Loucy (cell line): ENCODE results near the gene APOD.
"Not testable (repeated sequence)": the region's sequence is repeated elsewhere in the genome, so short reads cannot be mapped to it uniquely, and the experiment has no call there.

Experiments
- H2AFZ ChIP-seq: fragments of 200-600 bp; sonication (generic); 2 replicates; pipeline ENCODE4 v1.6.0; 2016; ENCODE audit warnings: antibody characterized with exemption, mild to moderate bottlenecking, low read length, moderate library complexity
- H3F3A ChIP-seq: fragments of 200-600 bp; 2 replicates; pipeline ENCODE4 v1.6.0; 2016; ENCODE audit warnings: antibody characterized with exemption, low read depth, mild to moderate bottlenecking
- H3K27me3 ChIP-seq: fragments of 200-600 bp; sonication (generic); 2 replicates; pipeline ENCODE4 v1.6.1; 2014; ENCODE audit warnings: low read length, mild to moderate bottlenecking; ENCODE audit not compliant: insufficient read depth, poor library complexity, severe bottlenecking
- H3K36me3 ChIP-seq: fragments of 200-600 bp; sonication (generic); 2 replicates; pipeline ENCODE4 v1.6.1; 2016; ENCODE audit warnings: low read length; ENCODE audit not compliant: insufficient read depth
- H3K4me1 ChIP-seq: fragments of 200-600 bp; sonication (generic); 2 replicates; pipeline ENCODE4 v1.5.1; 2014; ENCODE audit warnings: low read length, mild to moderate bottlenecking; ENCODE audit not compliant: insufficient read depth, poor library complexity, severe bottlenecking
- H3K4me2 ChIP-seq: fragments of 200-600 bp; sonication (generic); 2 replicates; pipeline ENCODE4 v1.6.0; 2014; ENCODE audit warnings: antibody characterized with exemption, low read length, low read depth, mild to moderate bottlenecking; ENCODE audit not compliant: poor library complexity, severe bottlenecking
- H3K4me3 ChIP-seq: fragments of 200-600 bp; sonication (generic); 2 replicates; pipeline ENCODE4 v1.5.1; 2014; ENCODE audit warnings: low read length, mild to moderate bottlenecking, mixed read lengths; ENCODE audit not compliant: poor library complexity, severe bottlenecking
- H3K79me2 ChIP-seq: fragments of 200-600 bp; sonication (generic); 2 replicates; pipeline ENCODE4 v1.6.1; 2014; ENCODE audit warnings: low read length; ENCODE audit not compliant: insufficient read depth
- H3K9ac ChIP-seq: fragments of 200-600 bp; sonication (generic); 2 replicates; pipeline ENCODE4 v1.6.0; 2014; ENCODE audit warnings: mild to moderate bottlenecking, low read depth, low read length, moderate library complexity; ENCODE audit not compliant: poor library complexity, severe bottlenecking
- H3K9me2 ChIP-seq: fragments of 200-600 bp; sonication (generic); replicated peaks from 2 replicates; pipeline ENCODE4 v1.6.1; 2016; ENCODE audit warnings: low read depth, low read length, mixed read lengths
- H3K9me3 ChIP-seq: fragments of 200-600 bp; sonication (generic); 2 replicates; pipeline ENCODE4 v1.6.1; 2014; ENCODE audit warnings: mild to moderate bottlenecking, antibody characterized with exemption, low read length, low read depth; ENCODE audit not compliant: insufficient read depth
- H4K20me1 ChIP-seq: fragments of 200-600 bp; sonication (generic); 2 replicates; pipeline ENCODE4 v1.6.0; 2014; ENCODE audit warnings: antibody characterized with exemption, low read length, mild to moderate bottlenecking; ENCODE audit not compliant: insufficient read depth, poor library complexity, severe bottlenecking
- EZH2phosphoT487 ChIP-seq: fragments of 200-600 bp; IDR thresholded peaks from 2 replicates; pipeline ENCODE4 v1.6.1; 2018; ENCODE audit warnings: antibody characterized with exemption, mild to moderate bottlenecking, moderate library complexity, borderline replicate concordance
- TF ChIP-seq, protein P1 (sequence below): fragments of 200-600 bp; sonication (generic); conservative IDR thresholded peaks from 2 replicates; pipeline ENCODE4 v1.5.1; 2014; ENCODE audit warnings: mild to moderate bottlenecking, antibody characterized with exemption, low read length

Gene APOD

DNA sequence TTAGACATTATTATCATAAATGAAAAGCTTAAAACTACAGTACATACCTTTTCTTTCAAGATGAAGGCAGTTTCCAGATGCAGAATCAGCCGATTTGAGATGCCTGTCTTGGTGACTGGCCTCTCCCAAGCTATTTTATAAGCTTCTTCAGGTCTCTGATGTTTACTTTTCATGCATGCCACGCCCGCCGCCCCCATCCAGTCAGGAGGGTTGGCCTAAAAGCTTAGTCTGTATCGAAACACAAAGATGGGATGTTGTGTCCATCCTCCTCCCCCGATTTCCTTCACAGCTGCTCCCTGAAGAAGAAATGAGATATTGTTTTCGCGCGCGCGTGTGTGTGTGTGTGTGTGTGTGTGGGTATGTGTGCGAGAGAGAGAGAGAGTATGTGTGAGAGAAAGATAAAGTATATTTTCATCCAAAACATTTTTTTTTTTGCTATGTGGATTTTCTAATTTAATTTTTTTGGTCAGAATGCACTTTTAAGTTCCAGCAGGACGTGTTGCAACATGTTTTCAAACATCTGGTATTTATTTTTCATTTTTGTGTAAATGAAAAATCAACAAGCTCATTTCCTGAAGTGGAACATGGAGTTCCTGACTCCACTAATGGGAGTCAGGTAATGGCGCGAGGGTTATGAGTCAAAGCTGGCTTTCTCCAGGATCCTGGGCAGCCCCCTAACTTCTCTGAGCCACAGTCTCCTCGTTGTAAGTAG, at the start of gene APOD:
Gene APOD, minus strand, starts transcription at position 110 of the 712 bp plus-strand sequence. CDS start 4,479 bp downstream, outside the sequence.
- Histone ChIP-seq H4K20me1 (no peaks in the 10 kb centered on the region), H3K27me3 (no peaks in the 10 kb centered on the region), H3K79me2 (no peaks in the 10 kb centered on the region), H3F3A (no peaks in the 10 kb centered on the region), H2AFZ (no peak within 1 kb of the TSS; the same call in 1 of the 2 replicates), H3K36me3 (no peaks in the 10 kb centered on the region), H3K9ac (no peak within 1 kb of the TSS), H3K4me1 (no peaks in the 10 kb centered on the region), H3K4me3 (no peak within 1 kb of the TSS), H3K9me3 (no peaks in the 10 kb centered on the region), H3K4me2 (no peak within 1 kb of the TSS), H3K9me2 (no peaks in the 10 kb centered on the region)
- TF ChIP-seq, protein P1, sequence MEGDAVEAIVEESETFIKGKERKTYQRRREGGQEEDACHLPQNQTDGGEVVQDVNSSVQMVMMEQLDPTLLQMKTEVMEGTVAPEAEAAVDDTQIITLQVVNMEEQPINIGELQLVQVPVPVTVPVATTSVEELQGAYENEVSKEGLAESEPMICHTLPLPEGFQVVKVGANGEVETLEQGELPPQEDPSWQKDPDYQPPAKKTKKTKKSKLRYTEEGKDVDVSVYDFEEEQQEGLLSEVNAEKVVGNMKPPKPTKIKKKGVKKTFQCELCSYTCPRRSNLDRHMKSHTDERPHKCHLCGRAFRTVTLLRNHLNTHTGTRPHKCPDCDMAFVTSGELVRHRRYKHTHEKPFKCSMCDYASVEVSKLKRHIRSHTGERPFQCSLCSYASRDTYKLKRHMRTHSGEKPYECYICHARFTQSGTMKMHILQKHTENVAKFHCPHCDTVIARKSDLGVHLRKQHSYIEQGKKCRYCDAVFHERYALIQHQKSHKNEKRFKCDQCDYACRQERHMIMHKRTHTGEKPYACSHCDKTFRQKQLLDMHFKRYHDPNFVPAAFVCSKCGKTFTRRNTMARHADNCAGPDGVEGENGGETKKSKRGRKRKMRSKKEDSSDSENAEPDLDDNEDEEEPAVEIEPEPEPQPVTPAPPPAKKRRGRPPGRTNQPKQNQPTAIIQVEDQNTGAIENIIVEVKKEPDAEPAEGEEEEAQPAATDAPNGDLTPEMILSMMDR, result no peak
- no peak for TF ChIP-seq EZH2phosphoT487

DNA sequence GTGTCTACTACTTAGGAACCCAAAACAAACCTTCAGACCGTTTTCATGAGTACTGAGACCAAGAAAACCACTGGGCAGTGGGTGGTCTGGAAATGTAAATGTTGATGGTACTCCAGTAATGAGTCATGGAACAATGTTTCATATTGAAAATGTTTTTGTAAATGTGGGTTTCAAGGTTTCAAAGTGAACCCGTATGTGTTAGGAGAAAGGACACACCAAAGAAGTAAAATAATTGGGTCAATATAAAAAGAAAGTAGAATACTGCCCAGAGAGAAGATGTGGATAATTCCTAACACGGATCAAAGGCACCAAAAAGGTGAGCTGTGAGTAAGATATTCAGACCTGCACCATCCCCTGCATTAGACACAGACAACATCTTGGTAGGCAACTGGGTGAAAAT, 49.6 kb upstream of the APOD start:
- H3K79me2 ChIP-seq, H3K4me2 ChIP-seq, H3K9me3 ChIP-seq, H2AFZ ChIP-seq, H3K36me3 ChIP-seq, H3K9ac ChIP-seq, H3K4me1 ChIP-seq, H3K4me3 ChIP-seq, H3K9me2 ChIP-seq, H3F3A ChIP-seq, H4K20me1 ChIP-seq, H3K27me3 ChIP-seq: not testable (repeated sequence)

DNA sequence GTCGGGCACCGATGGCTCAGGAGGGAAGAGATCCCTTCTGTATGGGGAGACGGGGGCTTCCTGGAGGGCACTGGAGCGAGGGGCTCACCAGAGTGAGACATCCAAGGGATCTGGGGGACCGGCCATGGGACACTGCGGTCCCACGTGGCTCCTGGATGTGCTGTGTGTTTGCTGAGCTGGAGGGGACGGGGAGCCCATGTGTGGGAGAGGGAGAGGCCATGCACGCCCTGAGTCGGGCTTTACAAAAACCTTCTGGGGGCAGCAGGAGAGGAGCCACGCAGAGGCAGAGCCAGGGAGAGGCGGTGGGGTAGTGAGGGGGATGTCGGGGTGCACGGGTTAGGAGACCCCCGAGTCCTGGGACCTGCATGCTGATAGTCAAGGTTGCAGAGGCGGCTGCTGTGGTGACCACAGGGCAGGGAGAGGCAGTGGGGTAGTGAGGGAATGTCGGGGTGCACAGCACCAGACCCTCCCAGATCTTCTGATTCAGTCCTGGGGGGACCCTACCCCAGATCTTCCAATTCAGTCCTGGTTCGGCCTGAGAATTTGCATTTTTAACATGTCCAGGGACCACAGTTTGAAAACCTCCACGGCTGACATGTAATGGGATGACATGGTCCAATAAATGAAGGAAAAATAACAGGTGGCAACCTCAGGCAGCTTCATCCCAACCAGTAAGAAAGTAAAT, 48.9 kb upstream of the APOD start:
- not testable (repeated sequence) for H3K4me1 ChIP-seq, H3K4me2 ChIP-seq

DNA sequence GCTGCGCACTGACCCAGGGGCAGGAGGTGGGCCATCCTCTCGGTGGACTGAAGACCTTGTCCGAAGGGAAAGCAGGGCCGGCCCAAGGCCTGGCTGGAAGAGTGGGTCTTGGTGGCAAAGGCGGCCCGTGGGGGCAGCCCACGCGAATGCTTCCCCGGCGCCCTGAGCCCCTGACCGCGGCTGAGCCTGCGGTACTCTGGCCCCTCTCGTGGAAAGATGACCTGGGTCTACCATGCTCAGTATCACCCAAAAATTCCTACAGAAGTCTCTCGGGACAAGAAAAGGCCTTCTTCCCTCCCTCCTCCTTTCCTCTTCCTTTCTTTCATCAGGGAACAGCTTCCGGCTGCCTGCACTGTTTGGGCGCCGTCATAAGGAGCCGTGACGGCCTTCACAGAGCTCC, 48.3 kb upstream of the APOD start:
- H3K9ac ChIP-seq, H3F3A ChIP-seq, H3K27me3 ChIP-seq, H3K36me3 ChIP-seq, H3K79me2 ChIP-seq, H3K9me2 ChIP-seq, H3K4me1 ChIP-seq, H2AFZ ChIP-seq, H3K9me3 ChIP-seq, H4K20me1 ChIP-seq, H3K4me3 ChIP-seq, H3K4me2 ChIP-seq: not testable (repeated sequence)

More for the DNA sequence above, 48.9 kb upstream of the APOD start:
- not testable (repeated sequence) for H3K4me3 ChIP-seq, H2AFZ ChIP-seq, H3F3A ChIP-seq, H3K27me3 ChIP-seq, H3K9ac ChIP-seq, H3K9me3 ChIP-seq, H3K79me2 ChIP-seq, H4K20me1 ChIP-seq, H3K9me2 ChIP-seq, H3K36me3 ChIP-seq

DNA sequence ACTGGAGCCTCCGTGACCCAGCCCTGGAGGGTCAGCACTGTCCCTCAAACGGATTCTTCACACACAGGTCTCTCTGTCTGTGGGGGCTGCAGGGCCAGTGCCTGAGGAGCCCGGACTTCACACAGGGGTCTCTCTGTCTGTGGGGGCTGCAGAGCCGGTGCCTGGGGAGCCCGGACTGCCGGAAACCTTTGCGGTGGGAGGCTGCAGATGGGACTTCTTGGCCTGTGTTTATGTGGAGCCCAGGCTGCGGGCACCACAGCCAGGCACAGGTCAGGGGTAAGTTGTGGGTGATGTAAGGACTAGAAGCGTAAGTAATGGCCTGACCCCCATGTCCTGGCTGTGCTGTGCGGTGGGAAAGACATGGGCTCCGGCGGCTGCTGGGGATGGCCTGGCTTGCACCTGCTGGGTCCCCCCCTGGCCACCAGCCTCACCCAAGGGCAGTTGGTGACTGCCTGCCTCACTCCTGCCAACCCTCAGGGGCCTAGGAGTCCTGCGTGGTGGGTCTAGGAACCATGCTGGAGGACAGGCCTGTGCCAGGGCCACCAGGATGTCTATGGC, 47.3 kb upstream of the APOD start:
- H3K4me2 ChIP-seq, H3K27me3 ChIP-seq, H3K79me2 ChIP-seq, H3K9me2 ChIP-seq, H4K20me1 ChIP-seq, H2AFZ ChIP-seq, H3K4me1 ChIP-seq, H3K9ac ChIP-seq, H3K4me3 ChIP-seq, H3K9me3 ChIP-seq, H3F3A ChIP-seq, H3K36me3 ChIP-seq: not testable (repeated sequence)

DNA sequence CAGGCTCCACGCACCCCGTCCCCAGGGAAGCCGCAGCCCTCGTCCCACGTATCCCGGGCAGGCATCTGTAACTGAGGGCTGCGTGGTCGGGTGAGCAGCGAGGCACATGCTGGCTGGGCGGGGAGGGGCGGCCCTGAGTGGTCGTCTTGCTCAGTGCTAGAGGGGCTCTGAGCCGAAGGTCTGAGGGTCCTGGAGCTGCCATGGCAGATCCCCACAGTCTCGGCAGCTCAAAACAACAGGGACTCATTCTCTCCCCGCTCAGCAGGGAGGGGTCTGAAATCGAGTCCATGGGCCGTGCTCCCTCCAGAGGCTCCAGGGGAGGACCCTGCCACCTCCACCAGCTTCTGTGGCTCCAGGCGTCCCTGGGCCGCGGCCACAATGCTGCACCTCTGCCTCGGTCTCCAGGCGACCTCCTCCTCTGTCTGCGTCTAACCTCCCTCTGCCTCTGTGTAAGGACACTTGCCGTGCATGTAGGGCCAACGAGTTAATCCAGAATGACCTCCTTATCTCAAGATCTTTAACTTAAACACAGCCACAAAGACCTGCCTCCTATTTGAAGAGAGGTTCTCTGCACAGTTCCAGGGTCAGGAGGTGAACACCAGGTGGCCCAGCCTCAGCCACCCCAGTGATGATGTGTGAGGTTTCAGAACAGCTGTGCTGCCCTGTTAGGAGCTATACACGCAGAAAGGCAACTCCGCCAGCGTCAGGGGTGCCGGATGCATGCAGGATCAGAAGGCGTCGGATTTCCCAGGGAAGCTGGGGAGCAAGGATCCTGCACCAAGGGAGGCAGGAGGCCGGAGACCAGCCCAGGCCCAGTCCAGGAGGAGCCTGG, 46.6 kb upstream of the APOD start:
- H3K79me2 ChIP-seq, H2AFZ ChIP-seq, H3K4me3 ChIP-seq, H3K9ac ChIP-seq, H3K27me3 ChIP-seq, H4K20me1 ChIP-seq, H3K9me3 ChIP-seq, H3K36me3 ChIP-seq, H3K4me1 ChIP-seq, H3F3A ChIP-seq, H3K4me2 ChIP-seq, H3K9me2 ChIP-seq: not testable (repeated sequence)
